KMS-11 (cell line): Measurements from ENCODE around the gene NEMF.

ENCODE experiments used
- H2AFZ ChIP-seq: fragments of 200-600 bp; sonication (generic); 2 replicates; pipeline ENCODE4 v1.6.1; 2016; ENCODE audit warnings: antibody characterized with exemption, mixed run types, low read depth
- H3K27ac ChIP-seq: fragments of 200-600 bp; sonication (generic); 2 replicates; pipeline ENCODE4 v1.6.1; 2016; ENCODE audit warnings: mild to moderate bottlenecking, mixed run types
- H3K27me3 ChIP-seq: fragments of 200-600 bp; sonication (generic); 2 replicates; pipeline ENCODE4 v1.6.1; 2017; ENCODE audit warnings: mild to moderate bottlenecking, low read depth, mixed run types, moderate library complexity; ENCODE audit not compliant: insufficient read depth
- H3K36me3 ChIP-seq: fragments of 200-600 bp; sonication (generic); 2 replicates; pipeline ENCODE4 v1.6.1; 2017; ENCODE audit warnings: mild to moderate bottlenecking, mixed run types; ENCODE audit not compliant: insufficient read depth
- H3K4me1 ChIP-seq: fragments of 200-600 bp; sonication (generic); 2 replicates; pipeline ENCODE4 v1.6.1; 2016; ENCODE audit warnings: mild to moderate bottlenecking, low read depth, mixed run types; ENCODE audit not compliant: poor library complexity, severe bottlenecking
- H3K4me2 ChIP-seq: fragments of 200-600 bp; sonication (generic); 2 replicates; pipeline ENCODE4 v1.7.0; 2016; ENCODE audit warnings: mild to moderate bottlenecking, mixed run types
- H3K4me3 ChIP-seq: fragments of 200-600 bp; sonication (generic); IDR thresholded peaks from 2 replicates; pipeline ENCODE4 v1.6.1; 2017; ENCODE audit warnings: low read depth, low read length, mixed read lengths; ENCODE audit not compliant: insufficient read depth
- H3K79me2 ChIP-seq: fragments of 200-600 bp; sonication (generic); 2 replicates; pipeline ENCODE4 v1.6.1; 2016; ENCODE audit warnings: low read depth, mixed run types; ENCODE audit not compliant: insufficient read depth
- H3K9ac ChIP-seq: fragments of 200-600 bp; sonication (generic); 2 replicates; pipeline ENCODE4 v1.6.1; 2016; ENCODE audit warnings: mild to moderate bottlenecking, mixed run types
- H4K20me1 ChIP-seq: fragments of 200-600 bp; sonication (generic); 2 replicates; pipeline ENCODE4 v1.6.1; 2016; ENCODE audit warnings: mild to moderate bottlenecking, mixed run types; ENCODE audit not compliant: insufficient read depth
- TF ChIP-seq, protein P1 (sequence below): fragments of 200-600 bp; sonication (generic); conservative IDR thresholded peaks from 2 replicates; pipeline ENCODE4 v1.6.1; 2017; ENCODE audit warnings: low read depth, mild to moderate bottlenecking, antibody characterized with exemption, low read length, moderate library complexity, mixed read lengths

Gene NEMF

DNA sequence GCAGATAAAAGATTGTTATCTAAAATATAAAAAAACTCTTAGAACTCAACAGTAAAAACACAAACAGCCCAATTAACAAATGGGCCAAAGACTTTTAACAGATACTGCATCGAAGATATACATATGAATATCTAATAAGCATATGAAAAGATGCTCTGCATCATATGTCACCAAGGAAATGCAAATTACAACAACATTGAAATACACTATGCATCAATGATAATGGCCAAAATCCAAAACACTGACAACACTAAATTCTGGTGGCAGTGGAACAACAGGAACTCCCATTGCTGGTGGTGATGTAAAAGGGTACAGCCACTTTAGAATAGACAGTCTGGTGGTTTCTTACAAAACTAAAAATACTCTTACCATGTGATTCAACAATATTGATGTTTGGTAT, 43.8 kb downstream of the NEMF start:
- H2AFZ ChIP-seq: no peak overlapping the region
- no peaks in the 10 kb centered on the region; the same call in 1 of the 2 replicates for H3K36me3 ChIP-seq
- H3K4me1 ChIP-seq: no peaks in the 10 kb centered on the region
- no peaks in the 10 kb centered on the region for H3K27me3 ChIP-seq
- H3K4me2 ChIP-seq: no peak overlapping the region
- H3K4me3 ChIP-seq: no peak overlapping the region
- H3K79me2 ChIP-seq: no peaks in the 10 kb centered on the region
- TF ChIP-seq, protein P1, sequence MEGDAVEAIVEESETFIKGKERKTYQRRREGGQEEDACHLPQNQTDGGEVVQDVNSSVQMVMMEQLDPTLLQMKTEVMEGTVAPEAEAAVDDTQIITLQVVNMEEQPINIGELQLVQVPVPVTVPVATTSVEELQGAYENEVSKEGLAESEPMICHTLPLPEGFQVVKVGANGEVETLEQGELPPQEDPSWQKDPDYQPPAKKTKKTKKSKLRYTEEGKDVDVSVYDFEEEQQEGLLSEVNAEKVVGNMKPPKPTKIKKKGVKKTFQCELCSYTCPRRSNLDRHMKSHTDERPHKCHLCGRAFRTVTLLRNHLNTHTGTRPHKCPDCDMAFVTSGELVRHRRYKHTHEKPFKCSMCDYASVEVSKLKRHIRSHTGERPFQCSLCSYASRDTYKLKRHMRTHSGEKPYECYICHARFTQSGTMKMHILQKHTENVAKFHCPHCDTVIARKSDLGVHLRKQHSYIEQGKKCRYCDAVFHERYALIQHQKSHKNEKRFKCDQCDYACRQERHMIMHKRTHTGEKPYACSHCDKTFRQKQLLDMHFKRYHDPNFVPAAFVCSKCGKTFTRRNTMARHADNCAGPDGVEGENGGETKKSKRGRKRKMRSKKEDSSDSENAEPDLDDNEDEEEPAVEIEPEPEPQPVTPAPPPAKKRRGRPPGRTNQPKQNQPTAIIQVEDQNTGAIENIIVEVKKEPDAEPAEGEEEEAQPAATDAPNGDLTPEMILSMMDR: no peak
- H3K27ac ChIP-seq: no peak overlapping the region
- H4K20me1 ChIP-seq: no peaks in the 10 kb centered on the region
- no peak overlapping the region for H3K9ac ChIP-seq

DNA sequence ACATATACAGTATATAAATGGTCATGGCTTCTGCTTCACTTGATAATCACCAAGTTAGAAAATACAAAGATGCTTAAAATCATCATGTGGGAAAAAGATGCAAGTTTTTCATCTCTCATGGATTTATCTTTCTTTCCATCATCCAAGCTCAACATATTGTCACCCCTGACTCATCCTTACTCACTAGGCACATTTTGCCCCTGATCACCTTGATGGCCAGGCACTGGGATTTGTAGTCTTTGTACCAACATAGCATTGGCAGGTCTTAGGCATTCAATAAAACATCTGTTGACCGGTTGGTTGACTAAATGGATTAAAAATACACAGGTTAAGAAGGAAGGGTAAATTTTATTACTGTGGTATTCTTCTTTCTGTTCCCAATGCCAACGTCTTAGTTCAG, 56.6 kb downstream of the NEMF start:
- Histone ChIP-seq H3K4me1 (no peaks in the 10 kb centered on the region), H3K36me3 (peaks cover 3% of the 10 kb centered on the region; the same call in 1 of the 2 replicates)

DNA sequence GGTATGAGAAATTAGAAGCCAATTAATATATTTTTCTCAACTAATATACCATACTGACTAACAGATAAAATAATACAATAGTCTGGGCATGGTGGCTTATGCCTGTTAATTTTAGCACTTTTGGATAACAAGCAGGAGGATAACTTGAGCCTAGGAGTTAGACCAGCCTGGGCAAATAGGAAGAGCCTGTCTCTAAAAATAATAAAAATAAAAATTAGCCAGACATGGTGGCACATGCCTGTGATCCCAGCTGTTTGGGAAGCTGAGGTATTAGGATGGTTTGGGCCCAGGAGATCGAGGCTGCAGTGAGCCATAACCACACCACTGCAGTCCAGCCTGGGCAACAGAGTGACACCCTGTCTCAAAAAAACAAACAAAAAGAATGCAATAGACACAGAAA, 60.0 kb downstream of the NEMF start:
- Histone ChIP-seq H3K36me3 (no peaks in the 10 kb centered on the region; the same call in 1 of the 2 replicates), H3K27ac (no peak overlapping the region), H2AFZ (no peak overlapping the region), H3K4me3 (no peak overlapping the region), H4K20me1 (no peaks in the 10 kb centered on the region), H3K4me1 (no peaks in the 10 kb centered on the region), H3K79me2 (no peaks in the 10 kb centered on the region), H3K9ac (no peak overlapping the region), H3K27me3 (no peaks in the 10 kb centered on the region), H3K4me2 (no peak overlapping the region)
- TF ChIP-seq, protein P1: no peak

More for the DNA sequence above, 56.6 kb downstream of the NEMF start:
- Histone ChIP-seq H3K4me3 (no peak overlapping the region), H3K4me2 (no peak overlapping the region), H3K27ac (no peak overlapping the region), H2AFZ (no peak overlapping the region), H3K9ac (no peak overlapping the region), H3K79me2 (no peaks in the 10 kb centered on the region), H4K20me1 (no peaks in the 10 kb centered on the region), H3K27me3 (no peaks in the 10 kb centered on the region)
- TF ChIP-seq, protein P1: no peak

DNA sequence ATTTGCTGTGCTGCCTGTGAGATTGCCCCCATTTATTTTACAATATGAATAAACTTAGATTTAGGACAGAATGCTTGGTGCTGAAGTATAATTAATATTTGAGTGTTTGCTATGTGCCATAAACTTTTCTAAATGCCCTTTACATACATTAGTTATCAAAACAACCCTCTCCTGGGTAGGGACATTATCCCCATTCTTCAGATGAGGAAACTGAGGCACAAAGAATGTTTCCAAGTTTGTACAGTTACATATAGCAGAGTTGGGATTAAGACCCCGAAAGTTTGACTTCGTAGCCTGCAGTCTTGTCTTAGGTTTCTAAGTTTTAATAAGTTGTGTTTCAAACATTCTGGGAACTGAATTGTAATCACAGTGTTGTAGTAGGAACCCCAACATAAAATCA, 66.3 kb downstream of the NEMF start:
- H3K79me2 ChIP-seq: no peaks in the 10 kb centered on the region
- H3K27ac ChIP-seq: no peak overlapping the region
- H3K4me1 ChIP-seq: no peaks in the 10 kb centered on the region
- no peak overlapping the region for H3K4me2 ChIP-seq
- no peaks in the 10 kb centered on the region for H4K20me1 ChIP-seq
- peaks cover 7% of the 10 kb centered on the region; the same call in 1 of the 2 replicates for H3K36me3 ChIP-seq
- H3K4me3 ChIP-seq: no peak overlapping the region
- no peak overlapping the region for H2AFZ ChIP-seq
- no peaks in the 10 kb centered on the region for H3K27me3 ChIP-seq
- H3K9ac ChIP-seq: no peak overlapping the region
- TF ChIP-seq, protein P1: no peak
